HG03139 (cell line): ENCODE data around the gene PRKCH.

Experiments
- ATAC-seq: cut with Tn5 transposase; IDR thresholded peaks from one replicate; pipeline ENCODE4 v1.9.1; 2021; ENCODE audit not compliant: unreplicated experiment

Gene PRKCH

DNA sequence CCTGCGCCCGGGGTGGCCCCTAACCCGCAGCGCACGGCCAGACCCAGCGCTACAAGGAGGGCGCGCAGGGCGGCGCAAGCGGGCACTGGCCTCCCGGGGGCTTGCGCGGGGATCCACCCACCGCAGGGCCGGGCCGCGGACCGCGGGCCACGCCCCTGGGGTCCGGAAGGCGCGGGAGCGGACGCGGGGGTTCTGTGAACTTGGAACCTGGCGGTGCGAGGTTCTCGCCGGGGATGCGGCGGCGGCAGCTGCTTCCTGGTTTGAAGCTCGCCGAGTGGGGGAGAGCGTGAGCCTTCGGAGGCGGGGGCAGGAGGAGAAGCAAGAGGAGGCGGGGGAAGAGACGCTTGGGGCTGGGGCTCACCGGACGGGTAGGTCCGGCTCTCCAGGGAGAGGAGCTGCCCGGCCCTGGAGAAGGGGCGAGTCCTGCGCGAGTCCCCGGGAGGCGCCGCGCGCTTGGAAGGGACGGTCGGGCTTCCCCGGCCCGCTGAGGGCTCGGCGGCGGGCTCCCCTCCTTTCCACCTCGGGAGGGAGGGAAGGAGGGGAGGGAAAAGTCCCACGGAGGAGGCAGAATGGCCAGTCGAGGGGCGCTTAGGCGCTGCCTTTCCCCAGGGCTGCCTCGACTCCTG, at the start of gene PRKCH:
PRKCH (plus strand) TSS at position 195 of the 626 bp plus-strand sequence. CDS start 523 bp downstream, outside the sequence.
- ATAC-seq, result peak; percentile 59

GRCh38 chr14:61277232-61277631, 44.1 kb upstream of the PRKCH start:
- ATAC-seq, result no peak

DNA sequence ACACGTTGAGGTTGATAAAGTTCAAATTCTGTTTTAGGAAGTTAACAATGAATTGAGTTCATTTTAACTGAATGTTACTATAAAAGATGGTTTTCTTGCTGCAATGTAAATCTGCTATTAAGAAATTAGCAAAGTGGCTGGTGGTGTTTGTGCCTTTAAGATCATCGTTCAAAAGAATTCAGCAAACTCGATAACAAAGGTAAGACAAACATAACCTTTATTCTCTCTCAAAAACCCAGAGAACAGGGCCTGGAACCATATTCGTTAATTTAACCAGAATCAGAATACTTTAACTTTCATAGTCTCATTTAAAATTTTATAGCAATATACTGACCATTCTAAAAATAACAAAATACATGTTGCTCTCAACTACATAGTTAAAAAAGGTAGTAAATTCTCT, 43.6 kb upstream of the PRKCH start:
- ATAC-seq, result no peak

- no peak for ATAC-seq
These were observed 42.3 kb upstream of the PRKCH start for GRCh38 chr14:61279082-61279481.

DNA sequence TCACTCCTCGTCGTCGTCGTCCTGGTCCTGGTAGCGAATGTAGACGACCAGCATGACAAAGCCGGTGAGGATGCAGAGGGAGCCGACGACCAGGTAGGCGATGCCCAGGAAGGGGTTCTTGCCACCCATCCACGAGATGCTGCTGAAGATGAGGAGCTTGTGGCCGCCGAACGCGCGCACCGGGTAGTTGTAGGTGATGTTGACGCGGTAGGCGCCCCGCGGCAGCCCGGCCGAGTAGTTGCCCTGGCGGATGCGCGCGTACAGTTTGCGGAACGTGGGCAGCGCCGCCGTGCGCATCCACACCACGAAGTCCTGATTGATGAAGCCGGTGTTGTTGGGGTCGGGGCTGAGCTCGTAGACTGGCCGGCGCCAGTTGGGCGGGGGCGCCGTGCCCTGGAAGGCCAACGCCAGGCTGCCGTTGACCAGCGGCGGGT, 41.3 kb upstream of the PRKCH start:
- no peak for ATAC-seq

- no peak for ATAC-seq
These were observed 40.7 kb upstream of the PRKCH start for GRCh38 chr14:61280526-61281185.

- no peak for ATAC-seq
These were observed 40.0 kb upstream of the PRKCH start, which contains the start of gene TMEM30B for GRCh38 chr14:61281186-61281947. Gene TMEM30B, minus strand, starts transcription at chr14:61281338. Its CDS starts 191 bp downstream, at chr14:61281147.

DNA sequence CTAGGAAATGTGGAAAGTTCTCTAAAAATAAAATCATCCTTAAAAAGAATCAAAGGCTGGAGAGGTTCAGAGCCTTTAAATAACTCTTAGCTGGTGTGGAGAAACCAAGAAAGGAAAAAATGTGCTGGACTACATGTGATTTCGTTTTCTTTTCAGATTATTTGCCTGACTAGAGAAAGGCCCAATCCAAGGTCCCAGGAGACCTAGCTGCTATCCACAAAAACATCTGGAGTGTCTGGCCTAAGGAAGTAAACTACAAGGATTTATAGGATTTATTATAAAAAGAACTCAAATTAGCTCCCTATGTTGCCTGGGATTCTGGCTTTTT, 39.5 kb upstream of the PRKCH start:
- ATAC-seq, result no peak

DNA sequence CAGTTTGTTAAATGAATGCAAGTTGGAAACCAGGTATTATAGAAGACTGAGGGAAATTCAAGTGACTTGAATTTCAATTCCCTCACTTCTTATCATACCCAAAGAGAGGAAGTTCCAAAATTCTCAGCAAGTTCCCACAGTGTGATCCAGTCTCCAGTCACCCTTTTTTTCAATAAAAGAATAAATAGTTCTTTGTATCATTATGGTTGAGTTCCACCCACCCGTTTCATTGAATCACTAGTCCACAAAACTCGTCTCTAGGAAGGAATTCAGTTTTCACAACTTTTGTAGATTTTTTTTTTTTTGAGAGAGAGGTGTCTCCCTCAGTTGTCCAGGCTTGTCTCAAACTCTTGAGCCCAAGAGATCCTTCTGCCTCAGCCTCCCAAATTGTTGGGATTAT, 38.6 kb upstream of the PRKCH start:
- no peak for ATAC-seq

GRCh38 chr14:61284001-61284400, 37.4 kb upstream of the PRKCH start:
- ATAC-seq, result no peak

DNA sequence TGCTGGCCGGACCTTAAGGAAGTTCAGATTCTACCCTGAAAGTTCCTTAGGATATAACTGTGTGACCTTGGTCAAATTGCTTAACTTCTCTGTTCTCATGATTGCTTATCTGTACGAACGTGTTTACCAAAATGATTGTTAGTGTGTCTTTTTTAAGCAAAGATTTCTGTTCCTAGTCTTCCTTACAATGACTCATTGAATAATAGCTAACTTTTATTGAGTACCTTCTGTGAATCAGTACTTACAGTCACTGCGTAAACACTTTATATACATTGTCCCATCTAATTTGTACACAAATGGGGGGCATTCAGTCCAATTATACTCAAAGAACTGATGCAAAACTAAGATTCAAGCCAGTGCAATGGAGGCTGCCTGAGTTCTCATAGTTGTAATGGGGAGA, 36.0 kb upstream of the PRKCH start:
- no peak for ATAC-seq

DNA sequence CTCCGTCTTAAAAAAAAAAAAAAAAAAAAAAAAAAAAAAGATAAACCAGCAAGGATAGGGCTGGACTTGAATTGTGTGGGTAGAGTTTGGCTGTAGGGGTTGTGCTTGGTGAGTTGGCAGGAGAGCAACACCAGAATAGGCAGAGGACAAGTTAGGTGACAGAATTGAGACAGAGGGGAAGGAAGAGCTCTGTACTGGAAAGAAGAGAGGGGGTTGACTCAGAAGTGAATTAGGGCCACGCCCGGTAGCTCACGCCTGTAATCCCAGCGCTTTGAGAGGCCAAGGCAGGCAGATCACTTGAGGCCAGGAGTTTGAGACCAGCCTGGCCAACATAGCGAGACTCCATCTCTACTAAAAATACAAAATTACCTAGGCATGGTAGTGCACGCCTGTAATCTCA, 34.2 kb upstream of the PRKCH start:
- ATAC-seq, result no peak

DNA sequence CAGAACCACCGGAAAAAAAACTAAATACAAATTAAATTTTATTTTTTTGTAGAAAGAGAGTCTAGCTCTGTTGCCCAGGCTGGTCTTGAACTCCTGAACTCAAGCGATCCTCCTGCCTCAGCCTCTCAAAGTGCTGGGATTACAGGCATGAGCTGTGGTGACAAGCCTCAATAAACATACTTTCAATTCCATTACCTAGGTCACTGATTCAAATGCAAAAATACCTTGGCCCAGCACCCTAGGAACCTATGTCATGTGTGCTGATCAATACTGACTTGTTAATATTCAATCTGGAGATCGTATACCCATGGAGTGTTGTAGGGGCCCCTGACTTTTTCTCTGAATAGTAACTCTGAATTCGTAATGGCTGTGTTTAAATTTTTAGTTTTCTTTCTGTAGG, 33.2 kb upstream of the PRKCH start:
- ATAC-seq, result no peak

DNA sequence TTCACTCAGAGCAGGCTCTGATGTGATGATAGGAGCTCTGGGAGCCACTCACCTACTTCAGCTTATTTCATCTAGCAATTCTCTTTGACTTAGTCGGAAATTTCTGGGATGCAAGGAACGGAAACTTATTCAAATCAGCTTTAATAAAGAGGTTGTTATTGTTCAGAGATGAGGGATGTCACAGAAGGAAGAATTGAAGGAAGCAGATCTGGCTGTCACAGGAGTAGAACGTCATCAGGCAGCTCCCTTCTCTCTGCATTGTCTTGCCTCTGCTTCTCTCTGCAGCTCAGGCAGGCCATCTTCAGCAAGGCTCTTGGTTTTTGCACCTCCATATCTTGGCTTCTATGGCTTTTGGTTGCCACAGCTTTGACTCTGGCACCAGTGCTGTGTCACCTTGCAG, 32.7 kb upstream of the PRKCH start:
- no peak for ATAC-seq

DNA sequence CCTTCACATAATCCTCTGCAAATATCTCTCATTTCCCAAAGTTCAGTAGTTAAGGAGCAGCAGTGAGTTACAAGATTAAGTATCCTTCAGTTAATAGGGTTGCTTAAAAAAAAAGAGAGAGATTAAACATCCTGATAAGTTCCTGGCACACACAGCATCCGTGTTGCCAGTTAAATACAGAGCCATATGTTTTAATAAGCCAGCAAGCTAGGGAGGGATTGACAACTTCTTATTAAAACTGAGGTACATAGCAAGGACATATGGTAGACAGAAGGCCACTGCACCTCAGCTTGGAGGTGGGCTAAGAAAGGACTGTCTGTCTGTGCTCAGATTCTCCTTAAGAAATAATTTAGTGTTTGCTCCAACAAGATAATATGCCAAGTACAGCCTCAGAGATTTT, 30.7 kb upstream of the PRKCH start:
- ATAC-seq, result no peak

DNA sequence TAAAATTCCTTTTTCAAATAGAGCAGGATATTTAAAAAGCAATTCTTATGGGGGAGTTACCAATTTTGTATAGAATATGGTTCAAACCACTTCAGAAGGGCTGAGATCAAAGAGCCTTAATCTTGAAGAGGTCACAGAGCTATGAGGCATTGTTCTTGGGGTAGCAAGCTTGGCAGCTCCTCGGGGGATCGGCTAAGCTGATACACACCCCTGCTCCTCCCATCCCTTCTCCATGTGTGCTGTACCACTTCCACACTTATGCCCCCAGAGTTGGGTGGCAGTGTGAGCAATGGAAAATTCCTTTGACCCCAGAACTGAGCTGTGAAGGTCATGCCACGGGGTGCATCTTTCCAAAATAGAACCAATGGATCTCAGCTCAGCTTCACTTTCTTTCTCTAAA, 25.2 kb upstream of the PRKCH start:
- ATAC-seq, result no peak

GRCh38 chr14:61296719-61297502, 24.5 kb upstream of the PRKCH start:
- no peak for ATAC-seq

- no peak for ATAC-seq
These were observed 23.8 kb upstream of the PRKCH start for GRCh38 chr14:61297581-61297980.

DNA sequence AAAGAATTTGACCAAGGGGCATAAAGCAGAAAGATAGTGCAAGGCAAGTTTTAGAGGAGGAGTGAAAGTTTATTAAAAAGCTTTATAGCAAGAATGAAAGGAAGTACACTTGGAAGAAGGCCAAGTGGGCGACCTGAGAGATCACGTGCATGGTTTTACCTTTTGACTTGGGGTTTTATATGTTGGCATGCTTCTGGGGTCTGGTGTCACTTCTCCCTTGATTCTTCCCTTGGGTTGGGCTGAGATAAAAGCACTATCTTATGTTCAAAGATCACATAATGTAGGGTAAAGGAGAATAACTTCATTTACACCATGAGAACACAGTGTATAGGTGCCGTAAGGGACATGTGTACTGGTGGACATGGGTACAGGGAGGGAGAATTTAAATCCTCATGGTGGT, 22.6 kb upstream of the PRKCH start:
- no peak for ATAC-seq

GRCh38 chr14:61300209-61300608, 21.2 kb upstream of the PRKCH start:
- ATAC-seq, result no peak

DNA sequence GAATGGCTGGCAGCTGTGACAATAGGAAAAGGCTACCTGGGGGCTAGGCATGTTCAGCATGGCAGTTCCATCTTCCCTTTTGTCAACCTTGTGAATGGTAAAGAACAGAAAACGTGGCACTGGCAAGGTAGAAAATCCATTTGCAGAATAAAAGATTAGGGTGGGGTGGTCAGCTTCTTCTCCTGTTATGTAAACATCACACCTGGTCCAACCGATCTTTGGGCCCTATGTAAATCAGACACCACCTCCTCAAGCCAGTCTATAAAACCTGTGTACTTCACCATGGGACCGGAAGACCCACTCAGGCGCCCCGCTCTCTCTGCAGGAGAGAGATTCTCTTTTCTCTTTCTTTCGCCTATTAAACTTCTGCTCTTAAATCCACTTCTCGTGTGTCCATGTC, 20.6 kb upstream of the PRKCH start:
- ATAC-seq, result no peak
